ENCODE results near the gene LRRIQ1.

Gene LRRIQ1

GRCh38 chr12:85060916-85061315, 24.8 kb downstream of the LRRIQ1 start:
- no peak for DNase-seq (ENCODE audit: low read depth)

GRCh38 chr12:85065837-85066482, 29.8 kb downstream of the LRRIQ1 start:
- DNase-seq (ENCODE audit: low read depth) = no peak

- DNase-seq (ENCODE audit: low read depth) = no peak
These were observed 36.7 kb downstream of the LRRIQ1 start for GRCh38 chr12:85072826-85073225.

GRCh38 chr12:85076688-85077430, 40.7 kb downstream of the LRRIQ1 start:
- DNase-seq (ENCODE audit: low read depth) = peak; percentile 95

- no peak for DNase-seq (ENCODE audit: low read depth)
These were observed 48.9 kb downstream of the LRRIQ1 start for GRCh38 chr12:85085066-85085465.

- DNase-seq (ENCODE audit: low read depth) = no peak
These were observed 53.6 kb downstream of the LRRIQ1 start for GRCh38 chr12:85089792-85090191.

- DNase-seq (ENCODE audit: low read depth) = no peak
These were observed 56.7 kb downstream of the LRRIQ1 start for GRCh38 chr12:85092814-85093370.

GRCh38 chr12:85095501-85095900, 59.4 kb downstream of the LRRIQ1 start:
- DNase-seq (ENCODE audit: low read depth) = no peak

GRCh38 chr12:85130646-85131045, 94.5 kb downstream of the LRRIQ1 start:
- peak; percentile 8 for DNase-seq (ENCODE audit: low read depth)

GRCh38 chr12:85138833-85139232, 102.7 kb downstream of the LRRIQ1 start:
- no peak for DNase-seq (ENCODE audit: low read depth)

- DNase-seq (ENCODE audit: low read depth) = no peak
These were observed 111.2 kb downstream of the LRRIQ1 start for GRCh38 chr12:85147331-85147730.

GRCh38 chr12:85152311-85152729, 116.2 kb downstream of the LRRIQ1 start:
- DNase-seq (ENCODE audit: low read depth) = no peak

GRCh38 chr12:85155791-85156190, 119.6 kb downstream of the LRRIQ1 start:
- peak; percentile 40 for DNase-seq (ENCODE audit: low read depth)

GRCh38 chr12:85156569-85156968, 120.4 kb downstream of the LRRIQ1 start:
- no peak for DNase-seq (ENCODE audit: low read depth)

- DNase-seq (ENCODE audit: low read depth) = no peak
These were observed 121.0 kb downstream of the LRRIQ1 start for GRCh38 chr12:85157035-85157603.

- DNase-seq (ENCODE audit: low read depth) = no peak
These were observed 127.7 kb downstream of the LRRIQ1 start for GRCh38 chr12:85163752-85164321.

- DNase-seq (ENCODE audit: low read depth) = peak; percentile 76
These were observed 143.6 kb downstream of the LRRIQ1 start for GRCh38 chr12:85179680-85180270.

- DNase-seq (ENCODE audit: low read depth) = peak; percentile 4
These were observed 146.5 kb downstream of the LRRIQ1 start for GRCh38 chr12:85182699-85183098.

- DNase-seq (ENCODE audit: low read depth) = no peak
These were observed 147.7 kb downstream of the LRRIQ1 start for GRCh38 chr12:85183855-85184254.

GRCh38 chr12:85186236-85186635, 150.1 kb downstream of the LRRIQ1 start:
- DNase-seq (ENCODE audit: low read depth) = no peak

- no peak for DNase-seq (ENCODE audit: low read depth)
These were observed 152.5 kb downstream of the LRRIQ1 start for GRCh38 chr12:85188619-85189018.

- no peak for DNase-seq (ENCODE audit: low read depth)
These were observed 154.6 kb downstream of the LRRIQ1 start for GRCh38 chr12:85190728-85191127.
